Measurements from ENCODE around the gene TM4SF1. TPM values are rescaled to one million over a fixed set of nuclear protein-coding genes. Genes with fewer than 3 reads are reported as not detected.

The TM4SF1 gene
- total RNA-seq, 2 experiments from 2014 or later, result not detected

DNA sequence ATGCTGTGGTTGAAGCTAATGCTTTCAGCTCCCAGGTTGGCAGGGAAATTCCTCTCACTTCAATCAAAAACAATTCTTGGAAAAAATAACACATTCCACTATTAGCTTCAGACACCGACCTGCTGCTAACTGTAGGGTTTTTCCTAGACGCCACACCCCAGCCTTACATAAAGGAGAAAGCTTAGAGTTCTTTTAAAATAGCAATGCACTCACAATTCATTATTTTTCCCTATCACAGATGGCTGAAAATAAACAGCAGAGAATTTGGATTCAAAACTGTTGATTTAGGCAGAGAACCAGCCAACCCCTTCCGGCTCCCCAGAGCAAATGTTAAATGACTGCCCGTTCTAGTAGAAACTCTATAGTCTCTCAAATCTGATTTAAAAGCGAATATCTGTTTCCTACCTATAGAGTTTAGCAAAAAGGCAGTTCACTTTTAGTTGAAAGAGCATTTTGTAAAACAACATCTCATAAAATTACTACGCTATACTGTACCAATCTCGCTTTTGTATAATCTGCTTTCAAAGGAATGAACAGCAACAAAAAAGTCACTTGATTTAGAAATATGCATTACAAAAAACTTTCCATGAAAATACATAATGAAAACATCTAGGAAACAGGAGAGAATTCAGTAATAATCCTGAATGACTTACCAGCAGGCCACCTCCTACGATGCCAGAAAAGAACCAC lies 586 bp downstream of the TM4SF1 start:
- peaks cover 19% of the 10 kb centered on the region for H3K27me3 Mint-ChIP-seq
- DNase-seq, result no peak
- ATAC-seq (ENCODE audit: low read depth), result no peak
- no peaks in the 10 kb centered on the region for H3K4me1 Mint-ChIP-seq
- no peaks in the 10 kb centered on the region for H3K9me3 Mint-ChIP-seq
- POLR2A ChIA-PET, result no interaction called here
- H3K4me3 Mint-ChIP-seq, result no peak overlapping the region
- peaks cover 1% of the 10 kb centered on the region for H3K36me3 Mint-ChIP-seq
- no peak overlapping the region for H3K27ac Mint-ChIP-seq

DNA sequence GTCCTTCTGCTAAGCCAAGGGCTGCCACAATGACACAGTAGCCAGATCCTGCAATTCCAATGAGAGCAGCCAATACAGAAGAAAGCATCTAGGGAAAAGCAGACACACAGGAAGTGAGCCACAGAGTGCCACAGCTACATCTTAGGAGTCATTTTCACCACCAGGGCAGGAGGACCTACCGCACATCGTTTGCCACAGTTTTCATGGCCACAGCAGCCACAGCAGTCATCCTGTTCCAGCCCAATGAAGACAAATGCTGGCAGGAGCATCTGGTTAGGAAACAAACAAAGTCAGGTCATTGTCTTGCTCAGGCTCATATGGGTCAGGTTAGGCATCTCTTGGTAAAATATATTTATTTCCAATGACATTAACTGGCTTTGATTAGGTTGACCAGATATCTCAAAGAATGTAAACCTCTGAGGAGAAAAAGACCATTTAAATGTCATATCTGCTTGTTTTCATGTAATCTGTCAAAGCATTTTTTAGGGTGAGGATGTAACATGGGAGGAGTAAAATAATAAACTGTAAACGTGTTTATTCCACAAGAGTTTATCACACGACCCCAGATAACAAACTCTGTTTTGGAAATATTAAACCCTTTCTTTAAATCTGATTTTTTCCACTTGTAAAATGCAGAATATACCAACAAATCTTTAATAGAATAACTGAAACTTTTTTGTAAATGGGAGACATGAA lies 1.8 kb downstream of the TM4SF1 start:
- ATAC-seq (ENCODE audit: low read depth), result no peak
- POLR2A ChIA-PET, result no interaction called here
- no peak for DNase-seq
- peaks cover 1% of the 10 kb centered on the region for H3K36me3 Mint-ChIP-seq
- H3K9me3 Mint-ChIP-seq, result no peaks in the 10 kb centered on the region
- no peak overlapping the region for H3K27ac Mint-ChIP-seq
- H3K4me3 Mint-ChIP-seq, result no peak overlapping the region
- no peaks in the 10 kb centered on the region for H3K4me1 Mint-ChIP-seq
- H3K27me3 Mint-ChIP-seq, result peaks cover 17% of the 10 kb centered on the region

DNA sequence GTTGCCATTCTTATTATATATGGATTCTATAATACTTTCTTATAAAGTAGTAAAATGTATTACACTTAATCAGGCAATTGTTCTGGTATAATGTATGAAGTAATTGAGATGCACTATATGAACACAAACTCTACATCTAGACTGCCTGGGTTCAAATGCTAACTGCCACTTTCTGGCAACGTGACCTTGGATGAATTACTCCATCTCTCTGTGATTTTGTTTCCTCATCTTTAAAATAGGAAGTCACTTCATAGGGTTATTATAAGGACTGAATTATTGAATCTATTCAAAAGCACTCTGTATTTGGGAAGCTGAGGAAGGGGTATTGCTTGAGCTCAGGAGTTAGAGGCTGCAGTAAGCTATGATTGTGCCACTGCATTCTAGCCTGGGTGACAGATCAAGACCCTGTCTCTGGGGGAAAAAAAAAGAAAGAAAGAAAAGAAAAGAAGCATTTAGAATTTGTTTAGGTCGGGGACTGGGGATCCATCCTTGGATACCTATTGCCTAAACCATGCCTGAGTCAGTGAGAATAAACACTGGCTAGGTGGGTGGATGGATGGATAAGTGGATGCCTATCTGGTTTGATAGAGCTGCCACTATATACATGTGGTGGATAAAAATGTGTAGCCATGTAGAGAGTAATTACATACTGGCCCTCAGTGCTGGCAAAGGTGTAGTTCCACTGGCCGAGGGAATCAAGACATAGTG lies 2.5 kb downstream of the TM4SF1 start:
- no peaks in the 10 kb centered on the region for H3K9me3 Mint-ChIP-seq
- H3K4me1 Mint-ChIP-seq, result no peaks in the 10 kb centered on the region
- ATAC-seq (ENCODE audit: low read depth) (no peak), DNase-seq (no peak)
- POLR2A ChIA-PET, result no interaction called here
- H3K27me3 Mint-ChIP-seq, result peaks cover 17% of the 10 kb centered on the region
- peaks cover 1% of the 10 kb centered on the region for H3K36me3 Mint-ChIP-seq
- no peak overlapping the region for H3K4me3 Mint-ChIP-seq
- no peak overlapping the region for H3K27ac Mint-ChIP-seq

GRCh38 chr3:149374391-149374790 lies 3.1 kb downstream of the TM4SF1 start:
- Mint-ChIP-seq H3K4me1 (no peaks in the 10 kb centered on the region), H3K4me3 (no peak overlapping the region), H3K36me3 (no peaks in the 10 kb centered on the region), H3K27ac (no peak overlapping the region), H3K9me3 (no peaks in the 10 kb centered on the region), H3K27me3 (peaks cover 17% of the 10 kb centered on the region)
- ATAC-seq (ENCODE audit: low read depth) (no peak), DNase-seq (no peak)
- POLR2A ChIA-PET, result no interaction called here

- peaks cover 17% of the 10 kb centered on the region for H3K27me3 Mint-ChIP-seq
- no peaks in the 10 kb centered on the region for H3K4me1 Mint-ChIP-seq
- no peak overlapping the region for H3K27ac Mint-ChIP-seq
- DNase-seq, result no peak
- POLR2A ChIA-PET, result no interaction called here
- H3K9me3 Mint-ChIP-seq, result no peaks in the 10 kb centered on the region
- H3K4me3 Mint-ChIP-seq, result no peak overlapping the region
- H3K36me3 Mint-ChIP-seq, result no peaks in the 10 kb centered on the region
- ATAC-seq (ENCODE audit: low read depth), result no peak
Measured at GRCh38 chr3:149373235-149374125, 4.0 kb downstream of the TM4SF1 start.

DNA sequence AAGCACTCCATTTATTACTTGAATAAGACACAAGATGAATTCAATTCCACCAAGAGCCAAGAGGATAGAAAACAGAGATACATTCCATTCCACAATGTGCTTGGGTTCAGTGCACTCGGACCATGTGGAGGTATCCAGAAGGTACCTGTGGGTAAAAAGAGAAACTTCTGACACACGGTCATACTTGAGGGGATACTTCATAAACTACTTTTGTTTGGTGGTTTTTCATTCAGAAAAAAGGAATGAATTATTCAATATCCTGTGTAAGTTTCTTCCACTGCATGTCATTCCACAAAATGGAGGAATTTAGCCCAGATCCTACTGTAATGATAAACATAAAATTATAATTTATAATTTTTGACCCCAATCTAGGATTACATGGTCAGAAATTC lies 5.7 kb downstream of the TM4SF1 start:
- DNase-seq (no peak), ATAC-seq (ENCODE audit: low read depth) (no peak)
- POLR2A ChIA-PET, result no interaction called here
- Mint-ChIP-seq H3K4me1 (no peaks in the 10 kb centered on the region), H3K27ac (no peak overlapping the region), H3K9me3 (no peaks in the 10 kb centered on the region), H3K4me3 (no peak overlapping the region), H3K27me3 (peaks cover 7% of the 10 kb centered on the region), H3K36me3 (no peaks in the 10 kb centered on the region)

GRCh38 chr3:149371001-149371722 lies 6.3 kb downstream of the TM4SF1 start:
- no peaks in the 10 kb centered on the region for H3K9me3 Mint-ChIP-seq
- POLR2A ChIA-PET, result no interaction called here
- H3K27ac Mint-ChIP-seq, result no peak overlapping the region
- H3K36me3 Mint-ChIP-seq, result no peaks in the 10 kb centered on the region
- no peak for DNase-seq
- peaks cover 5% of the 10 kb centered on the region for H3K27me3 Mint-ChIP-seq
- no peaks in the 10 kb centered on the region for H3K4me1 Mint-ChIP-seq
- H3K4me3 Mint-ChIP-seq, result no peak overlapping the region
- ATAC-seq (ENCODE audit: low read depth), result no peak

GRCh38 chr3:149369991-149370866 lies 7.2 kb downstream of the TM4SF1 start:
- Mint-ChIP-seq H3K27me3 (peaks cover 11% of the 10 kb centered on the region), H3K9me3 (no peaks in the 10 kb centered on the region), H3K36me3 (no peaks in the 10 kb centered on the region), H3K4me1 (no peaks in the 10 kb centered on the region), H3K27ac (no peak overlapping the region), H3K4me3 (no peak overlapping the region)
- POLR2A ChIA-PET, result no interaction called here
- no peak for ATAC-seq (ENCODE audit: low read depth)
- no peak for DNase-seq

DNA sequence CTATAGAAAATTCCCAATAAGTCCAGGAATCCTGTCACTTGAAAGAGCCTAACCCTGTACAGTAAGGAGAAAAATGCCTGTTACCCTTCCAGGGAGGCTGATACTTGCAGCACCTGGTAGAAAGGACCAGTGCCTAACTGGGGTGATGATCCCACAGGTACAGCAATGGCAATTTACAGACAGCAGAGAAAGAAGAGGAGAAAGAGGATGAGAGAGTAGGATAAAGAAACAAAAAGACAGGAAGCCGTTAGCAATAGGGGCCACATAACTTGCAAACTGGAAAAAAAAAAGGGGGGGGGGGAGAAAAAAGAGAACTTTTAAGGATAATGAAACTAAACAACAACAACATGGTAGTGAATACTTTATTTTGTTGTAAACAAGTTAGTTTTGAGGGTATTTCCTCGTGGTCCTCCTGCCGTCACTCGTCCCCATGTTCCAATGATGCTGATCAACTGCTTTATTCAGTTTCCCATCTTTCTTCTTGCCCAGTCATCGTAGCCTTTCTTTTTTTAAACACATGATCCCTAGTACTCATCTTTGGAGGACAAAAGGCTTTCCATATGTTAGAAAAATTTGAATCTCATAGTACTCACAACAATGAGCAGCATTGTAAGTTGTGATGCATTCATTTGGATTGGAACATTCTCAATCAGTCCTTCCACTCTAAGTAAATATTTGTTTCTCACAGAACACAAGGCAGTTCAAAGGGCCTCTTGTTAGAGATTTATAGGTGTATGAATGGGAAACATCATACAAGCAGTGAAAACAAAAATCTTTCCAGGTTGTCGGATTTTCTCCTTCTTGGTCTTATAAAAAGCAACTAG lies 8.6 kb downstream of the TM4SF1 start:
- Mint-ChIP-seq H3K9me3 (no peaks in the 10 kb centered on the region), H3K27ac (no peak overlapping the region), H3K4me1 (no peaks in the 10 kb centered on the region), H3K36me3 (no peaks in the 10 kb centered on the region), H3K4me3 (no peak overlapping the region), H3K27me3 (peaks cover 10% of the 10 kb centered on the region)
- POLR2A ChIA-PET, result no interaction called here
- no peak for DNase-seq
- ATAC-seq (ENCODE audit: low read depth), result no peak

DNA sequence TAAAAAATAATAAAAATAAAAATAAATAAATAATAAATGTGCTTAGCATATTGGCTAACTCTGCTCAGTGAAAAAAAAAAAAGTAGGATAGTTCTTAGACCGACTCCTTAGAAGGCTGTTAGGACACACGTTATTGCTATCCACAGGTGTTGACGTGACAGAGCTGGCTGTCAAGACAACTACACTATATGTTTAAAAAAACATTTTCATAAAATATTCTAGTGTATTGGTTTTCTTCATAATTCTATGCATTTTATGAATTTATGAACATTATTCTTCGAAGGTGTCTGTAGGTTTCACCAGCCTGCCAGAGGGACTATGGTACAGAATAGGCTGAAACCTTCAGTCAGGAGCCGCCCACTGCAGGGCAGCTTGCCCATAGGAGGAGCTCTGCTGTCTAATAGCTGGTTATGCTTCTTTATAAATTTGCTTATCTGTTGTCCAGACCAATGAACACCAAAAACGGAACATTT lies 9.2 kb downstream of the TM4SF1 start:
- Mint-ChIP-seq H3K4me3 (no peak overlapping the region), H3K27ac (no peak overlapping the region), H3K9me3 (no peaks in the 10 kb centered on the region), H3K27me3 (peaks cover 11% of the 10 kb centered on the region), H3K4me1 (no peaks in the 10 kb centered on the region), H3K36me3 (no peaks in the 10 kb centered on the region)
- DNase-seq (no peak), ATAC-seq (ENCODE audit: low read depth) (no peak)
- POLR2A ChIA-PET, result no interaction called here

GRCh38 chr3:149366941-149367840 lies 10.3 kb downstream of the TM4SF1 start:
- H3K27ac Mint-ChIP-seq, result no peak overlapping the region
- ATAC-seq (ENCODE audit: low read depth), result no peak
- no peak for DNase-seq

More at GRCh38 chr3:149366941-149367840, 10.3 kb downstream of the TM4SF1 start:
- Mint-ChIP-seq H3K36me3 (no peaks in the 10 kb centered on the region), H3K27me3 (peaks cover 11% of the 10 kb centered on the region), H3K4me1 (no peaks in the 10 kb centered on the region), H3K4me3 (no peak overlapping the region), H3K9me3 (no peaks in the 10 kb centered on the region)
- POLR2A ChIA-PET, result no interaction called here

Measured in activated naive CD8-positive, alpha-beta T cell treated with anti-CD3 and anti-CD28 coated beads, Interleukin-2, amount 10 ng/mL, durations not matched to agents 7 days and 5 days (primary cell).